Stimulated activated CD8-positive, alpha-beta memory T cell treated with anti-CD3 and anti-CD28 coated beads, Interleukin-7, amount 100 ng/mL, for 48 hours (primary cell): ENCODE measurements around the gene GRIP2.

Experiments used
- DNase-seq, 2 donors: peaks; one replicate each; pipeline ENCODE4 v3.0.0-alpha.2; 2020; ENCODE audit warnings: low read depth in 1 of 2; ENCODE audit errors: extremely low read depth in 1 of 2

The GRIP2 gene

DNA sequence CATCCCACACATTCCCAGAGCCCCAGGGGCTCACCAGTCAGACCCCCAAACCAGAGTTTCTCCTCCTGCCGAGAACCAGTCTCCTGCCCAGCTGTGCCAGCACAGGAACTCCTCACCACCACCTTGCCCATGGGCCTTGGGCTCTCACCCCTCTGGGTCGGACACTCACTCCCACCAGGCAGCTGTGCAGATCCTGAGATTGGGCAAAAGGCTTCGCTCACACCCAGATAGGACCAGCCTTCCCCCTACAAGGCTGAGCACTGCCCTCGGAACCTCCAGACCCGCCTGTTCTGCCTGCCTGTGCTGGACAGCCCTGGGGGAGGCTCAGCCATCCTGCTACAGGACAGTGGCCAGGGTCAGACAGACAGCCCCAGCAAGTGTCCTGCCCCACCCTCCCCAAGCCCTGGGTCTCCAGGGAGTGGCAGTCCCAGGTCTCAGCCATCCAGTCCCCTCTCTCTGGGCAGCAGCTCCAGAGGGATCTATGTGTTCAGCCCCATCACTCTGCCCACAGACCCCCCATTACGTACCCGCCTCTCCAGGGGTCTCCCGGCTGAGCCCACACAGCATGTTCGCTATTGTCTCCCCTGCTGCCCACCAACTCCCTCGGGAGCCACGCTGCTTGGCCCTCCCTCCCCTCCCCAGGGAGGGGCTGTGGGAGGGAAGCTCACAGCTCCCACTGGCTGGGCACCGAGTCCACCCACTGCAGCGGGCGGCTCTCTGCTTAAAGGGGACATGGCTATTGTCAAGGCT lies at the start of gene GRIP2:
TSS of gene GRIP2 (minus strand) at position 601 of the 750 bp plus-strand sequence. CDS start at position 567, 34 bp downstream.
- no peak for DNase-seq

GRCh38 chr3:14588425-14589112 lies 48.4 kb upstream of the GRIP2 start:
- no peak for DNase-seq

DNA sequence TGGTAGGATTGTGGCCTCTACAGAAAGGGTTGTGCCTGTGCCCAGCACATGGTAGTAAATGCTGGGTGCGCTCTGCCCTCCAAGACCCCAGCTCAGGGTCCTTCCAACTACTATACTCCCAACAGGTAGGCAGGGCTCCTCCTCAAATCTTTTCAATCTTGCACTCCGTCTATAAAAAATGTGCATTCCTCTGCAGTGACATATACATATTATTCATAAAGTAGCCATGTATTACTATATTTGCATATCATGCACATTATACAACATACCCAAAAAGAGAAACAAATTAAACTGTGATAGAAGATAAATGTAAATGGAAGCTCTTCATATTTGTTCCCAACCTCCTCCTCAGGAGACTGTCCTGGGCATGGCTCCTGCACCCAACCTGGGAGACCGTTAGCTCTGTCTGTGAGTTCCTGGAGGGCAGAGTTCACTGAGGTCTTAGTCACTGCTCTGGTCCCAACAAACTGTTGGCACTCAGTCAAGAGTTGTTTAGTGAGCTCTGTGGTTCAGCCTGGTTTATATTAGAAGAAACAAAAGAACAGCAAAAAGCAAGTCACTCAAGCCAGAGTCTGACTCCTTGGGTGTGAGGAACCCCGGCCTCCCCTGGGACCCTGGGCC lies 47.7 kb upstream of the GRIP2 start:
- no peak for DNase-seq

- no peak for DNase-seq
Observed at GRCh38 chr3:14586611-14587010, 46.5 kb upstream of the GRIP2 start.

- DNase-seq: no peak
Observed at GRCh38 chr3:14583548-14584091, 43.5 kb upstream of the GRIP2 start.

DNA sequence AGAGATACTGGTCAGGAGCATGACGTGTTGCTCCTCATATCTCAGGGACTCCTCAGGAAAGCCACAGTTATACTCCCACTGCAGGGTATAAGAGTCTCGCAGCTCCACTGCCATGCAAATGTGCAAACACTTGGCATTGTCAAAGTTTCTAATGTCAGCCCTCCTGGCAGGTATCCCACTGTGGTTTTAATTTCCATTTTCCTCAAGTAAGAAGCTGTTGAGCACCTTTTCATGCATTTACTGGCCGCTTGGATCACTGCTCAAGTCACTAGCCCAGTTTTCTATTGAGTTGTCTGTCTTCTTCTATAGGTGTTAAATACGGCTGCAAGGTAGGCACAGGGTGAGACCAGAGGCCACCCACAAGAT lies 41.9 kb upstream of the GRIP2 start:
- DNase-seq: no peak

GRCh38 chr3:14581334-14582044 lies 41.3 kb upstream of the GRIP2 start:
- no peak for DNase-seq

DNA sequence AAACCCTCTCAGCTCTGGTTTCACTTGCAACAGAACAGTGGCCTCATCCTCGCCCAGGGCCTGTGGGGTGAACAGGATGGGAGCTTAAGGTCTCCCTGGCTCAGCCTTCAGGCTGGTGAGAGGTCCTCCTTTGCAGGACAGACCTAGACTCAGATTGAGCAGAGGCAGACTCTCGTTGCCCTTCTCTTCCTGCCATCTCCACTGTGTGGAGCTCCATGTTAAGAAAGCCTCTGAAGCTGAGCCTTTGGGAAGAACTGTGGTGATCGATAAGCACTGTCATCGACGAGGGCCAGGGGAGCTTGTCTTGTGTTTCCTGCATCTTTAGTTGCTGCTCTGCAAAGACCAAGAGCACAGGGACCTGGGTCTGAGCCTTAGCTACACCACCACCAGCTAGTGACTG lies 37.8 kb upstream of the GRIP2 start:
- no peak for DNase-seq

GRCh38 chr3:14576163-14576562 lies 36.0 kb upstream of the GRIP2 start:
- DNase-seq: no peak

DNA sequence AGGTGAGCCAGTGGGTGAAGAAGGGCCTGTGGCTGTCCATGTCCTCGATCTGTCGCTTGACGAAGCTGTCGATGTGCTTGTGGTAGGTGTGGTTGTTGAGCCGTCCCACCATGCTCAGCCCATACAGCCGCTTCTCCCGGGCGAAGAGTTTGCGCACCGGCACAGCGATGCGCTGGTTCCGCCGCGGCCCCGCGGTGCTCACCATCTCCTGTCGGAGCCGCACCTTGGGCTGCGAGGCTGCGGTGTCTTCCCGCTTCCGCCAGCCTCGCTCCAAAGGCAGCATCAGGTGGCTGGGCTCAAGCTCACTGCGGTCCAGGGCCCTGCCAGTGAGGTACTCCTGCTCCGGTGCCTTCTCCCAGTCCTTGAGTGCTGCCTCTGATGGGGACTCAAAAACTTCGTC lies 34.0 kb upstream of the GRIP2 start:
- DNase-seq: no peak

DNA sequence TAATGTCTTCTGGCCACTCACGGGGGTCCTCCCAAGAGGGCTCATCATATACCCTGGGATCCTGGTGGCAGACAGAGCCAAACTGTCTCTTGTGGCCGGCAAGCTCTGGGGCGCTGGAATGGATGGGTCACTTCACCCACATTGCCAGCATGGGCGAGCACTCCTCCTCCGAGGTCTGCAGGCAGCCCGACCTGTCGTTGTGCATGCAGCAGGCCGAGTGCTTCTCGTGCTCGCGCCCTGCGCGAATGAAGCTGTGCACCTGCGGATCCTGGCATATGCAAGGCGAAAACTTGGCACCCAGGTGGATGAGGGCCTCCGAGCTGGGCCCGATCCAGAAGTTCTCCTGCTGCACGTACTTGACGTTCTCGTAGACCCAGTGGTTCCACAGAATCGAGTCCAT lies 33.6 kb upstream of the GRIP2 start:
- DNase-seq: no peak

- no peak for DNase-seq
Observed at GRCh38 chr3:14570864-14571263, 30.7 kb upstream of the GRIP2 start.

GRCh38 chr3:14570089-14570488 lies 29.9 kb upstream of the GRIP2 start:
- DNase-seq: no peak

- no peak for DNase-seq
Observed at GRCh38 chr3:14569474-14570000, 29.4 kb upstream of the GRIP2 start.

GRCh38 chr3:14568269-14568668 lies 28.1 kb upstream of the GRIP2 start:
- DNase-seq: no peak

GRCh38 chr3:14566812-14567211 lies 26.7 kb upstream of the GRIP2 start:
- no peak for DNase-seq

DNA sequence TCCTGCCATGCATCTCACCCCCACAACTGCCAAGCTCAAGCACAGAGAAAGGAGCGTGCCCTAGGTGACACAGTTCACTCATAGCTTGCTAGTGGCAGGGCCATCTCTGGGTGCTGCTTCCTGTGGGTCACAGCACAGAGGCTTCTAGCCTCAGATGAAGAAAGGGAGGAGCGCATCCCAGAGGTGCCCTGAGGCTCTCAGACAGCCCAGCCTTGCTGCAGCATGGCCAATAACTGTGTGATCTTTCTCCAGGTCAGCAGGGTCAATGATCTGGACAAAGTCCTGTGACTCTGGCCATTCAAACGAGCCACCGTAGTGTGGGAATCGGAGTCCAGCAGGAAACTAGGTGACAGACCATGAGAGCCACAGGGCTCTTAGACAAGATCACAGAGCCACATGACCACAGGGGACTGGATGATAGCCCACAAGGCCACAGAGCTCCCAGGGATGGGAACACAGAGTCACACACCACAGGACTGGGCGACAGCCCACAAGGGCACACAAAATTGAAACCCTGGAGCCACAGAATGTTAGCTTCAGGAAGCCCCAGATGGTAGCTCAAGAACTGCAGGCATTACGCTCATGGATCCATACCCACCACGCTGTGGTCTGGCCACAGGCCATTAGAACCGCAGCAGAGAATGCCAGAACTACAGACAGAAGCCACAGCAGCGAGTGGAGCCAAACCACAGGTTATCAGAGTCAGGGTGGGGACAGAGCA lies 25.9 kb upstream of the GRIP2 start:
- no peak for DNase-seq

DNA sequence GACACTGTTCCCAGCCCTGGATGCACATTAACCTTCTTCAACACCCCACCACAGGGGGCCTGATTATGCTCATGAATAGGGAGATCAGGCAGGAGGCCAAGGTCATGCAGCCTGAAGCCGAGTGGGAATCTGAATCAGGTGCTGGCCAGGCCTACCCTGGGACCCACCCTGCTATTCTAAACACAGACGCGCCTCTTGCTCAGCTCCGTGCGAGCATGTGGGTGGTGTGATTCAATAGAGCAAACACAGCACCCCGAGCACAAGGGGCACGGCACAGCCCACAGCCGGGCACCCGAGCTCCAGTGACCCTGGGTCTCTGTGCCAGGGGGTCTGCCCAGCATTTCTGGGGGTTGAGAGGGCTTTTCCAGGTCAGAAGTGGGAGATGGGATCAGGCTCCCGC lies 24.6 kb upstream of the GRIP2 start:
- DNase-seq: no peak

DNA sequence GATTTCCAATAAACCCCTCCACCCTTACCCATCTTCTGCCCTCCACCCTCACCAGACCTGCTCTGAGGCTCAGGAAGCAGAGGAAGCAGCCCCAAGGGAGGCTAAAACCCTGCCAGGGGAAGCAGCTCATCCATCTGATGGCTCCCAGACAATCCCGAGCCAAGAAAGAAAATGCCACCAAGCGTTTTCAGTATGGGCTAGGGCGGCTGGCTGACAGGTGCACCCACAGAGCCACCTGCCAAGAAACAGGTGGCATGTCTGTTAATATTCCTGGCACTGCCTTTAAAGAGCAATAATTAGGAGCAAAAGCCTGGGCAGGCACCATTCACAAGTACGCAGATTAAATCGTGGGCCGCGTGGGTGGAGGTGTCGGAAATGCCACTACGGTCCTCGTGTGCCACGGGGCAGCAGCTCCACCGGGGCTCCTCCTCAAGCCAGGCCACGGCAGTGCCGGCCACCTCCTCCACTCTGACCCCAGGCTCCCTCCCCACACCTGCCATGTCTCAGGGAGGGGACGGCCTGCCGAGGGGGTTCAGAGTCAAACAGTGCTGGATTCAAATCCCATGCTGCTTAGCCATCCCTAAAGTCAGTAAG lies 23.9 kb upstream of the GRIP2 start:
- no peak for DNase-seq
